ENCODE results near the gene GMDS.

Gene GMDS

DNA sequence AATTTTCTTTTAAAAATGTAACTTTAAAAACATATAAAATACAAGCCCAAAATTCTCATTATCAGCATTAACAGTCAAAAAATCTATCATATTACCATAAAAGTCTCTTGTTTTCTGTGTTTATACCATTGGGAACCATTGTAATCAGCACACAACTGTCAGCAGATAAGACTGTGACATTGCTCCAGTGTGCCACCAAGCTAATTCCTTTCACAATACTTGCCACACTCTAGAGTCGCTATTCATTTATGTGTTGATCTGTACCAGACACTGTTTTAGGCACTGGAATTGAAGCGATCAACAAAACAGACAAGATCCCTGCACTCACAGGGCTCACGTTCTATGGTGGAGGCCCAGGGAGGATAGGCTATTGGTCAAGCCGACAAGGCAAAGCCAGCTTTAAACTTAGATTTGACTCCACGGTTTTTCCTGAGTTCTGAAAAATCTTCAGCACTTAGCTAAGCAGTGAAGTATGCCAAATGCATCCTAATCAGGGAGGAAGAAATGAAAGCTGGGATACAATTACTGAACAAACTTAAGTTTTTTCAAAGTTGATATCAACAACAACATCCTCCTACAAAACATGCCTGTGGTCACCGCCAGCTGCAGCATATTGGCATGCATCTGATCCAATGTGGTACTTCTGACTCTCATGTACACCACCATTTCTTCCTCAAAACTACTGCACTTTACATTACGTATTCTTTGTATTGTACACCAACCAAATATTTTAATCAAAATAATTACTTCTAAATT, 60.5 kb downstream of the GMDS start:
- no peaks in the 10 kb centered on the region; the same call in 1 of the 2 replicates for H3K36me3 ChIP-seq (ENCODE audit: control insufficient read depth, insufficient read depth, low read length)
- no peak overlapping the region for H3K4me3 ChIP-seq (replicated peaks; ENCODE audit: low read depth, low read length)
- TF ChIP-seq CTCF (IDR thresholded peaks at IDR 0.05; ENCODE audit: insufficient read depth, low read length, poor library complexity, severe bottlenecking), result no peak
- no peak for DNase-seq (ENCODE audit: extremely low read depth, insufficient read length)
- no peaks in the 10 kb centered on the region for H3K27me3 ChIP-seq (replicated peaks; ENCODE audit: control insufficient read depth, insufficient read depth, low read length)

DNA sequence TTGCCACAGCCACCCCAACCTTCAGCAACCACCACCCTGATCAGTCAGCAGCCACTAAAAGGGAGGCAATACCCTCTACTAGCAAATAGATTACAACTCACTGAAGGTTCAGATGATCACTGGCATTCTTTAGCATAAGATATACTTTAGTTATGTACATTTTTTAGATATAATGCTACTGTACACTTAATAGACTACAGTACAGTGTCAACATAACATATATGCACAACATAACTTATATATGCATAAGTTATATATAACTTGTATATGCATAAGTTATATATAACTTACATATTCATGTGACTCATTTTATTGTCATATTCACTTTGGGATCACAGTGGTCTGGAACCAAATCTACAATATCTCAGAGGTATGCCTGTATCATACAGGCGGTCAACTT, 61.7 kb downstream of the GMDS start:
- DNase-seq (ENCODE audit: extremely low read depth, insufficient read length), result no peak
- no peak overlapping the region for H3K4me3 ChIP-seq (replicated peaks; ENCODE audit: low read depth, low read length)
- no peaks in the 10 kb centered on the region for H3K27me3 ChIP-seq (replicated peaks; ENCODE audit: control insufficient read depth, insufficient read depth, low read length)
- no peaks in the 10 kb centered on the region; the same call in 1 of the 2 replicates for H3K36me3 ChIP-seq (ENCODE audit: control insufficient read depth, insufficient read depth, low read length)
- no peak for TF ChIP-seq CTCF (IDR thresholded peaks at IDR 0.05; ENCODE audit: insufficient read depth, low read length, poor library complexity, severe bottlenecking)

DNA sequence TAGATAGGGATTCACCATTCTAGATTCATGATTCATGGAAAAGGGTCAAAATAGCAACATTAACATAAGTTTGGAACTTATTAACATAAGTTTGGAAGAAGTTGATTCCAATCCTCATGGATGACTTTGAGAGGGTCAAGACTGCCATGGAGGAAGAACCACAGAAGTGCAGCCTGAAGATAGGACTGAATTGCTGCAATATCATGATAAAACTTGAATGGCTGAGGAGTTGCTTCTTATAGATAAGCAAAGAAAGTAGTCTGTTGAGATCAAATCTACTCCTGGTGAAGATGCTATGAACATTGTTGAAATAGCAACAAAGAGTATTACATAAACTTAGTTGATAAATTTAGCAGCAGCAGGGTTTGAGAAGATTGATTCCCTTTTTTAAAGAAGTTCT, 62.2 kb downstream of the GMDS start:
- no peaks in the 10 kb centered on the region; the same call in 1 of the 2 replicates for H3K36me3 ChIP-seq (ENCODE audit: control insufficient read depth, insufficient read depth, low read length)
- H3K4me3 ChIP-seq (replicated peaks; ENCODE audit: low read depth, low read length), result no peak overlapping the region
- H3K27me3 ChIP-seq (replicated peaks; ENCODE audit: control insufficient read depth, insufficient read depth, low read length), result no peaks in the 10 kb centered on the region
- TF ChIP-seq CTCF (IDR thresholded peaks at IDR 0.05; ENCODE audit: insufficient read depth, low read length, poor library complexity, severe bottlenecking), result no peak
- no peak for DNase-seq (ENCODE audit: extremely low read depth, insufficient read length)

- no peak for DNase-seq (ENCODE audit: extremely low read depth, insufficient read length)
- TF ChIP-seq CTCF (IDR thresholded peaks at IDR 0.05; ENCODE audit: insufficient read depth, low read length, poor library complexity, severe bottlenecking), result no peak
- no peaks in the 10 kb centered on the region; the same call in 1 of the 2 replicates for H3K36me3 ChIP-seq (ENCODE audit: control insufficient read depth, insufficient read depth, low read length)
- no peak overlapping the region for H3K4me3 ChIP-seq (replicated peaks; ENCODE audit: low read depth, low read length)
- H3K27me3 ChIP-seq (replicated peaks; ENCODE audit: control insufficient read depth, insufficient read depth, low read length), result no peaks in the 10 kb centered on the region
Observed at GRCh38 chr6:2182251-2182650, 63.2 kb downstream of the GMDS start.

- no peak for TF ChIP-seq CTCF (IDR thresholded peaks at IDR 0.05; ENCODE audit: insufficient read depth, low read length, poor library complexity, severe bottlenecking)
- DNase-seq (ENCODE audit: extremely low read depth, insufficient read length), result no peak
Observed at GRCh38 chr6:2181567-2181966, 63.8 kb downstream of the GMDS start.

More at GRCh38 chr6:2181567-2181966, 63.8 kb downstream of the GMDS start:
- Histone ChIP-seq H3K4me3 (replicated peaks; ENCODE audit: low read depth, low read length) (no peak overlapping the region), H3K36me3 (ENCODE audit: control insufficient read depth, insufficient read depth, low read length) (no peaks in the 10 kb centered on the region; the same call in 1 of the 2 replicates), H3K27me3 (replicated peaks; ENCODE audit: control insufficient read depth, insufficient read depth, low read length) (no peaks in the 10 kb centered on the region)
